ENCODE measurements around the gene A2M. TPM values are rescaled to one million over a fixed set of nuclear protein-coding genes. Genes with fewer than 3 reads are reported as not detected.

Gene A2M
- total and polyA plus RNA-seq, 9 of the 15 experiments (the other 6 are each of a cell fraction or from before 2014, with no cell fraction given) = 0.08 to 2.3 TPM; not detected in 7

- H2AFZ ChIP-seq (ENCODE audit: low read depth, low read length) = no peak overlapping the region
- BruUV-seq (replicated peaks) = no TSS peak
- no peak for DNase-seq (ENCODE audit: extremely low read depth in 1 of 4, low spot score in 3 of 4)
- no peaks in the 10 kb centered on the region for H3K27me3 ChIP-seq (ENCODE audit: control insufficient read depth in 2 of 2, insufficient read depth in 2 of 2, low read length in 2 of 2)
- H3K27ac ChIP-seq (ENCODE audit: extremely low read depth, low read depth, low read length) = no peak overlapping the region
- CTCF ChIA-PET (ENCODE audit: low intra/inter-chr PET ratio) = no interaction called here
- no peak for ATAC-seq
- H3K4me2 ChIP-seq (ENCODE audit: insufficient read depth, low read length) = no peak overlapping the region
- FAIRE-seq = no peak
- no peaks in the 10 kb centered on the region for H3K4me1 ChIP-seq (replicated peaks in 1 of 2; ENCODE audit: control insufficient read depth in 2 of 2, insufficient read depth in 2 of 2, low read length in 2 of 2)
- intact Hi-C loops (cut with micrococcal nuclease) = no loop called here
- POLR2A ChIA-PET = no interaction called here
- no peak overlapping the region for H3K9ac ChIP-seq (ENCODE audit: insufficient read depth in 1 of 2, low read depth in 2 of 2, low read length in 2 of 2)
- in situ Hi-C loops (cut with MboI) = no loop called here
- H4K20me1 ChIP-seq (replicated peaks; ENCODE audit: control insufficient read depth, insufficient read depth, low read length) = no peaks in the 10 kb centered on the region
- H3K36me3 ChIP-seq (ENCODE audit: control insufficient read depth, insufficient read depth, low read length) = no peaks in the 10 kb centered on the region
- H3K4me3 ChIP-seq = no peak overlapping the region
- no peaks in the 10 kb centered on the region for H3K79me2 ChIP-seq (ENCODE audit: control insufficient read depth, insufficient read depth, low read length)
- H3K9me3 ChIP-seq (replicated peaks; ENCODE audit: control insufficient read depth, insufficient read depth, low read depth, low read length) = no peaks in the 10 kb centered on the region
- H3K9me1 ChIP-seq (ENCODE audit: control insufficient read depth, insufficient read depth, low read length) = no peaks in the 10 kb centered on the region
- TF ChIP-seq PCBP2 (IDR thresholded peaks at IDR 0.05; ENCODE audit: low read depth, low read length, poor library complexity, severe bottlenecking) = no peak
- TF ChIP-seq NFXL1 (CRISPR knock-in tag; IDR thresholded peaks at IDR 0.05) = no peak
- TF ChIP-seq ZNF280B (CRISPR knock-in tag; IDR thresholded peaks at IDR 0.05) = no peak
- no peak for TF ChIP-seq ZNF124 (CRISPR knock-in tag; IDR thresholded peaks at IDR 0.05)
- TF ChIP-seq CHD7 (IDR thresholded peaks at IDR 0.05; ENCODE audit: low read depth, low read length) = no peak
- TF ChIP-seq NCOA4 (IDR thresholded peaks at IDR 0.05; ENCODE audit: partially characterized antibody) = no peak
- no peak for TF ChIP-seq CEBPG (CRISPR knock-in tag; IDR thresholded peaks at IDR 0.05)
- TF ChIP-seq CEBPG (tag; conservative IDR thresholded peaks at IDR 0.05 in 1 of 2, IDR thresholded peaks at IDR 0.05 in 1 of 2) = no peak
These were observed 42.6 kb downstream of the A2M start for GRCh38 chr12:9073076-9073475.

All from K562 (cell line).